ENCODE measurements around the gene SAV1.
"Not testable (repeated sequence)": the region's sequence is repeated elsewhere in the genome, so short reads cannot be mapped to it uniquely, and the experiment has no call there.

SAV1 gene

GRCh38 chr14:50667996-50668825 lies at the start of gene SAV1:
Gene SAV1 (minus strand): TSS chr14:50668306. CDS start chr14:50667967, 339 bp downstream.
- DNase-seq (ENCODE audit: low spot score), result peak; percentile 52

GRCh38 chr14:50717811-50718210 lies 49.7 kb upstream of the SAV1 start:
- no peak for DNase-seq (ENCODE audit: low spot score)

GRCh38 chr14:50714450-50715073 lies 46.5 kb upstream of the SAV1 start:
- DNase-seq (ENCODE audit: low spot score), result peak; percentile 26

- DNase-seq (ENCODE audit: low spot score), result no peak
Observed at GRCh38 chr14:50711043-50711442, 42.9 kb upstream of the SAV1 start.

GRCh38 chr14:50705026-50705593 lies 37.0 kb upstream of the SAV1 start:
- no peak for DNase-seq (ENCODE audit: low spot score)

GRCh38 chr14:50704454-50705010 lies 36.4 kb upstream of the SAV1 start:
- DNase-seq (ENCODE audit: low spot score), result no peak

GRCh38 chr14:50697659-50698290 lies 29.7 kb upstream of the SAV1 start:
- no peak for DNase-seq (ENCODE audit: low spot score)

GRCh38 chr14:50694260-50694659 lies 26.2 kb upstream of the SAV1 start:
- not testable (repeated sequence) for DNase-seq (ENCODE audit: low spot score)

- DNase-seq (ENCODE audit: low spot score), result no peak
Observed at GRCh38 chr14:50688875-50689274, 20.8 kb upstream of the SAV1 start.

GRCh38 chr14:50679674-50680073 lies 11.6 kb upstream of the SAV1 start:
- no peak for DNase-seq (ENCODE audit: low spot score)

GRCh38 chr14:50678163-50678562 lies 10.1 kb upstream of the SAV1 start:
- DNase-seq (ENCODE audit: low spot score), result no peak

GRCh38 chr14:50677527-50678063 lies 9.5 kb upstream of the SAV1 start:
- DNase-seq (ENCODE audit: low spot score), result peak; percentile 65

- no peak for DNase-seq (ENCODE audit: low spot score)
Observed at GRCh38 chr14:50676814-50677516, 8.9 kb upstream of the SAV1 start.

GRCh38 chr14:50675597-50675996 lies 7.5 kb upstream of the SAV1 start:
- peak; percentile 49 for DNase-seq (ENCODE audit: low spot score)

GRCh38 chr14:50670866-50671256 lies 2.8 kb upstream of the SAV1 start:
- DNase-seq (ENCODE audit: low spot score), result no peak

- DNase-seq (ENCODE audit: low spot score), result no peak
Observed at GRCh38 chr14:50670196-50670865, 2.2 kb upstream of the SAV1 start.

GRCh38 chr14:50669441-50669986 lies 1.4 kb upstream of the SAV1 start:
- DNase-seq (ENCODE audit: low spot score), result no peak

- no peak for DNase-seq (ENCODE audit: low spot score)
Observed at GRCh38 chr14:50668826-50669143, 679 bp upstream of the SAV1 start.

GRCh38 chr14:50667684-50667995 lies 466 bp downstream of the SAV1 start:
- DNase-seq (ENCODE audit: low spot score), result no peak

- no peak for DNase-seq (ENCODE audit: low spot score)
Observed at GRCh38 chr14:50666772-50667683, 1.1 kb downstream of the SAV1 start.
